ENCODE measurements around the gene KLHDC10.
"Not testable (repeated sequence)": the region's sequence is repeated elsewhere in the genome, so short reads cannot be mapped to it uniquely, and the experiment has no call there.

Gene KLHDC10

GRCh38 chr7:130118801-130119200 is 48.5 kb downstream of the KLHDC10 start:
- no peak for DNase-seq

GRCh38 chr7:130123501-130123900 is 53.2 kb downstream of the KLHDC10 start:
- DNase-seq = no peak

GRCh38 chr7:130124711-130125110 is 54.4 kb downstream of the KLHDC10 start:
- DNase-seq = no peak

GRCh38 chr7:130126840-130127239 is 56.5 kb downstream of the KLHDC10 start:
- DNase-seq = not testable (repeated sequence)

GRCh38 chr7:130127404-130127803 is 57.1 kb downstream of the KLHDC10 start:
- no peak for DNase-seq

GRCh38 chr7:130127821-130128317 is 57.5 kb downstream of the KLHDC10 start:
- DNase-seq = no peak

GRCh38 chr7:130129011-130129411 is 58.7 kb downstream of the KLHDC10 start:
- no peak for DNase-seq

GRCh38 chr7:130131191-130131834 is 61.0 kb downstream of the KLHDC10 start:
- no peak for DNase-seq

- no peak for DNase-seq
These were observed 61.9 kb downstream of the KLHDC10 start for GRCh38 chr7:130131964-130132875.

- no peak for DNase-seq
These were observed 62.9 kb downstream of the KLHDC10 start for GRCh38 chr7:130133029-130133782.

GRCh38 chr7:130134106-130134636 is 63.8 kb downstream of the KLHDC10 start:
- DNase-seq = no peak

- no peak for DNase-seq
These were observed 64.4 kb downstream of the KLHDC10 start for GRCh38 chr7:130134726-130135125.

- no peak for DNase-seq
These were observed 65.2 kb downstream of the KLHDC10 start for GRCh38 chr7:130135208-130136205.

GRCh38 chr7:130136579-130137167 is 66.3 kb downstream of the KLHDC10 start:
- no peak for DNase-seq

- no peak for DNase-seq
These were observed 66.9 kb downstream of the KLHDC10 start for GRCh38 chr7:130137207-130137606.

- no peak for DNase-seq
These were observed 69.0 kb downstream of the KLHDC10 start for GRCh38 chr7:130139193-130139960.

GRCh38 chr7:130140551-130141160 is 70.3 kb downstream of the KLHDC10 start:
- no peak for DNase-seq

GRCh38 chr7:130141161-130141883 is 71.0 kb downstream of the KLHDC10 start:
- peak; percentile 78 for DNase-seq

Data from activated CD8-positive, alpha-beta memory T cell treated with anti-CD3 and anti-CD28 coated beads for 24 hours (primary cell).